ENCODE results near the gene TRABD.

Gene TRABD

GRCh38 chr22:50175191-50175461, 10.6 kb upstream of the TRABD start:
- H3K36me3 ChIP-seq (ENCODE audit: insufficient read depth), result no peaks in the 10 kb centered on the region
- H3K9ac ChIP-seq, result no peak overlapping the region
- H3K4me1 ChIP-seq (ENCODE audit: low read depth, poor library complexity, severe bottlenecking), result no peaks in the 10 kb centered on the region
- H3K27me3 ChIP-seq (ENCODE audit: insufficient read depth, low read depth), result no peaks in the 10 kb centered on the region
- no peaks in the 10 kb centered on the region for H4K20me1 ChIP-seq (ENCODE audit: insufficient read depth)
- no peak overlapping the region for H3K27ac ChIP-seq
- H3K4me2 ChIP-seq, result no peak overlapping the region
- no peak overlapping the region for H2AFZ ChIP-seq (ENCODE audit: low read depth)
- no peak overlapping the region for H3K4me3 ChIP-seq (IDR thresholded peaks at IDR 0.05; ENCODE audit: insufficient read depth, low read depth, low read length)
- TF ChIP-seq CTCF (conservative IDR thresholded peaks at IDR 0.05; ENCODE audit: low read depth, low read length), result no peak
- H3K79me2 ChIP-seq (ENCODE audit: insufficient read depth, low read depth), result no peaks in the 10 kb centered on the region

- no peak overlapping the region for H3K4me3 ChIP-seq (IDR thresholded peaks at IDR 0.05; ENCODE audit: insufficient read depth, low read depth, low read length)
- H3K27me3 ChIP-seq (ENCODE audit: insufficient read depth, low read depth), result no peaks in the 10 kb centered on the region
- no peaks in the 10 kb centered on the region for H4K20me1 ChIP-seq (ENCODE audit: insufficient read depth)
- no peaks in the 10 kb centered on the region for H3K79me2 ChIP-seq (ENCODE audit: insufficient read depth, low read depth)
- H3K27ac ChIP-seq, result no peak overlapping the region
- H3K9ac ChIP-seq, result no peak overlapping the region
- no peak for TF ChIP-seq CTCF (conservative IDR thresholded peaks at IDR 0.05; ENCODE audit: low read depth, low read length)
- H2AFZ ChIP-seq (ENCODE audit: low read depth), result no peak overlapping the region
- no peak overlapping the region for H3K4me2 ChIP-seq
- H3K4me1 ChIP-seq (ENCODE audit: low read depth, poor library complexity, severe bottlenecking), result no peaks in the 10 kb centered on the region
- no peaks in the 10 kb centered on the region for H3K36me3 ChIP-seq (ENCODE audit: insufficient read depth)
Observed at GRCh38 chr22:50175921-50176849, 9.5 kb upstream of the TRABD start.

GRCh38 chr22:50176850-50177536, 8.7 kb upstream of the TRABD start:
- Histone ChIP-seq H3K27me3 (ENCODE audit: insufficient read depth, low read depth) (no peaks in the 10 kb centered on the region), H3K36me3 (ENCODE audit: insufficient read depth) (no peaks in the 10 kb centered on the region), H3K4me3 (IDR thresholded peaks at IDR 0.05; ENCODE audit: insufficient read depth, low read depth, low read length) (no peak overlapping the region), H3K27ac (no peak overlapping the region), H3K4me2 (no peak overlapping the region), H3K9ac (no peak overlapping the region), H3K79me2 (ENCODE audit: insufficient read depth, low read depth) (no peaks in the 10 kb centered on the region), H2AFZ (ENCODE audit: low read depth) (no peak overlapping the region), H4K20me1 (ENCODE audit: insufficient read depth) (no peaks in the 10 kb centered on the region), H3K4me1 (ENCODE audit: low read depth, poor library complexity, severe bottlenecking) (no peaks in the 10 kb centered on the region)
- TF ChIP-seq CTCF (conservative IDR thresholded peaks at IDR 0.05; ENCODE audit: low read depth, low read length), result no peak

GRCh38 chr22:50177537-50178470, 7.9 kb upstream of the TRABD start:
- Histone ChIP-seq H3K27me3 (ENCODE audit: insufficient read depth, low read depth) (no peaks in the 10 kb centered on the region), H3K4me3 (IDR thresholded peaks at IDR 0.05; ENCODE audit: insufficient read depth, low read depth, low read length) (no peak overlapping the region), H3K4me1 (ENCODE audit: low read depth, poor library complexity, severe bottlenecking) (no peaks in the 10 kb centered on the region), H3K36me3 (ENCODE audit: insufficient read depth) (no peaks in the 10 kb centered on the region), H3K4me2 (no peak overlapping the region), H4K20me1 (ENCODE audit: insufficient read depth) (no peaks in the 10 kb centered on the region), H3K27ac (no peak overlapping the region), H2AFZ (ENCODE audit: low read depth) (no peak overlapping the region), H3K9ac (no peak overlapping the region), H3K79me2 (ENCODE audit: insufficient read depth, low read depth) (no peaks in the 10 kb centered on the region)
- TF ChIP-seq CTCF (conservative IDR thresholded peaks at IDR 0.05; ENCODE audit: low read depth, low read length), result no peak
